Subcutaneous abdominal adipose tissue (tissue), 5 donors: Measurements from ENCODE around the gene POLRMT.
"Not testable (repeated sequence)": the region's sequence is repeated elsewhere in the genome, so short reads cannot be mapped to it uniquely, and the experiment has no call there.

Source experiments
- H3K27ac ChIP-seq: one replicate; pipeline ENCODE4 v1.7.0; 2013; ENCODE audit warnings: low read depth, mild to moderate bottlenecking, inconsistent platforms, low read length, moderate library complexity
- H3K27me3 ChIP-seq, 5 donors: one replicate each; pipeline ENCODE4 v1.7.0; 2013; ENCODE audit warnings: low read length in 5 of 5, inconsistent platforms in 1 of 5; ENCODE audit not compliant: control insufficient read depth in 5 of 5, insufficient read depth in 4 of 5
- H3K36me3 ChIP-seq, 5 donors: one replicate each; pipeline ENCODE4 v1.7.0; 2013; ENCODE audit warnings: low read length in 5 of 5; ENCODE audit not compliant: control insufficient read depth in 5 of 5, insufficient read depth in 5 of 5
- H3K4me1 ChIP-seq, 5 donors: one replicate each; pipeline ENCODE4 v1.7.0; 2013; ENCODE audit warnings: low read length in 5 of 5, mild to moderate bottlenecking in 3 of 5, moderate library complexity in 1 of 5; ENCODE audit not compliant: control insufficient read depth in 5 of 5, insufficient read depth in 5 of 5
- H3K4me3 ChIP-seq, 5 donors: one replicate each; pipeline ENCODE4 v1.7.0; 2013; ENCODE audit warnings: low read length in 5 of 5, low read depth in 1 of 5
- H3K9ac ChIP-seq, 5 donors: one replicate each; pipeline ENCODE4 v1.7.0; 2013; ENCODE audit warnings: low read length in 5 of 5, mild to moderate bottlenecking in 4 of 5, moderate library complexity in 3 of 5
- H3K9me3 ChIP-seq, 5 donors: one replicate each; pipeline ENCODE4 v1.7.0; 2013; ENCODE audit warnings: low read length in 5 of 5; ENCODE audit not compliant: control insufficient read depth in 5 of 5
- donor health status: healthy.
- donor health status: healthy.
- donor health status: healthy.
- donor health status: healthy.
- donor health status: healthy.

Gene POLRMT

GRCh38 chr19:677201-677600, 43.9 kb upstream of the POLRMT start:
- Histone ChIP-seq H3K36me3 (peaks cover 0 to 5% (median 0%) of the 10 kb centered on the region in 5 donors), H3K9ac (peak overlapping the region in 4 of 5 donors; percentile 79 to 94 (median 88)), H3K27ac (peak overlapping the region; percentile 88), H3K27me3 (peaks cover 0 to 3% (median 0%) of the 10 kb centered on the region in 5 donors), H3K4me3 (peak overlapping the region in 4 of 5 donors; percentile 73 to 79 (median 74)), H3K9me3 (no peaks in the 10 kb centered on the region), H3K4me1 (peaks cover 5 to 71% (median 62%) of the 10 kb centered on the region in 5 donors)

- peaks cover 0 to 3% (median 0%) of the 10 kb centered on the region in 5 donors for H3K27me3 ChIP-seq
- peaks cover 0 to 3% (median 0%) of the 10 kb centered on the region in 5 donors for H3K36me3 ChIP-seq
- H3K9ac ChIP-seq, result peak within 1 kb of the TSS in 4 of 5 donors; percentile 79 to 94 (median 88)
- H3K4me3 ChIP-seq, result peak within 1 kb of the TSS; percentile 73 to 88 (median 75)
- peak within 1 kb of the TSS; percentile 88 for H3K27ac ChIP-seq
- no peaks in the 10 kb centered on the region for H3K9me3 ChIP-seq
- peaks cover 5 to 70% (median 60%) of the 10 kb centered on the region in 5 donors for H3K4me1 ChIP-seq
Observed at GRCh38 chr19:676339-677105, 43.2 kb upstream of the POLRMT start, which contains the start of gene FSTL3. TSS of gene FSTL3 (plus strand) at chr19:676392. CDS start at chr19:676424, 32 bp downstream.

- Histone ChIP-seq H3K27me3 (peaks cover 0 to 3% (median 0%) of the 10 kb centered on the region in 5 donors), H3K9me3 (no peaks in the 10 kb centered on the region), H3K36me3 (no peaks in the 10 kb centered on the region), H3K27ac (peak overlapping the region; percentile 76), H3K4me1 (peaks cover 5 to 67% (median 58%) of the 10 kb centered on the region in 5 donors), H3K4me3 (peak overlapping the region; percentile 32 to 56 (median 53)), H3K9ac (peak overlapping the region in 3 of 5 donors; percentile 13 to 68 (median 38))
Observed at GRCh38 chr19:676007-676338, 42.6 kb upstream of the POLRMT start.

GRCh38 chr19:674282-675151, 41.2 kb upstream of the POLRMT start:
- H3K36me3 ChIP-seq, result no peaks in the 10 kb centered on the region
- peaks cover 0 to 3% (median 0%) of the 10 kb centered on the region in 5 donors for H3K27me3 ChIP-seq
- no peaks in the 10 kb centered on the region for H3K9me3 ChIP-seq
- no peak overlapping the region for H3K4me3 ChIP-seq
- H3K4me1 ChIP-seq, result peaks cover 5 to 69% (median 56%) of the 10 kb centered on the region in 5 donors
- H3K9ac ChIP-seq, result no peak overlapping the region
- peak overlapping the region; percentile 76 for H3K27ac ChIP-seq

GRCh38 chr19:670609-671075, 37.3 kb upstream of the POLRMT start:
- Histone ChIP-seq H3K36me3 (no peaks in the 10 kb centered on the region), H3K4me1 (peaks cover 0 to 49% (median 32%) of the 10 kb centered on the region in 5 donors), H3K27me3 (no peaks in the 10 kb centered on the region), H3K27ac (peak overlapping the region; percentile 23), H3K9me3 (no peaks in the 10 kb centered on the region), H3K4me3 (no peak overlapping the region), H3K9ac (no peak overlapping the region)

GRCh38 chr19:668675-669434, 35.5 kb upstream of the POLRMT start:
- H3K27ac ChIP-seq, H3K9ac ChIP-seq, H3K9me3 ChIP-seq, H3K27me3 ChIP-seq, H3K4me3 ChIP-seq, H3K36me3 ChIP-seq: not testable (repeated sequence)
- H3K4me1 ChIP-seq, result peaks cover 2 to 47% (median 29%) of the 10 kb centered on the region in 5 donors

- H3K9me3 ChIP-seq, H3K27ac ChIP-seq, H3K27me3 ChIP-seq, H3K4me3 ChIP-seq, H3K36me3 ChIP-seq: not testable (repeated sequence)
- Histone ChIP-seq H3K4me1 (peaks cover 2 to 45% (median 33%) of the 10 kb centered on the region in 5 donors), H3K9ac (peak overlapping the region in 1 of 5 donors; percentile 25)
Observed at GRCh38 chr19:666985-667573, 33.7 kb upstream of the POLRMT start.

- H3K9me3 ChIP-seq, result no peaks in the 10 kb centered on the region
- H3K9ac ChIP-seq, result peak overlapping the region in 2 of 5 donors; percentile 21 to 69
- H3K4me1 ChIP-seq, result peaks cover 7 to 55% (median 50%) of the 10 kb centered on the region in 5 donors
- H3K27me3 ChIP-seq, result no peaks in the 10 kb centered on the region
- no peak overlapping the region for H3K27ac ChIP-seq
- H3K36me3 ChIP-seq, result no peaks in the 10 kb centered on the region
- peak overlapping the region; percentile 39 to 59 (median 56) for H3K4me3 ChIP-seq
Observed at GRCh38 chr19:664913-665443, 31.6 kb upstream of the POLRMT start.

GRCh38 chr19:663682-664117, 30.4 kb upstream of the POLRMT start:
- peaks cover 7 to 67% (median 63%) of the 10 kb centered on the region in 5 donors for H3K4me1 ChIP-seq
- H3K27ac ChIP-seq, result peak overlapping the region; percentile 88
- no peaks in the 10 kb centered on the region for H3K27me3 ChIP-seq
- H3K9me3 ChIP-seq, result no peaks in the 10 kb centered on the region
- H3K9ac ChIP-seq, result peak overlapping the region; percentile 56 to 88 (median 78)
- peak overlapping the region; percentile 53 to 69 (median 61) for H3K4me3 ChIP-seq
- peaks cover 0 to under 1% (median 0%) of the 10 kb centered on the region in 5 donors for H3K36me3 ChIP-seq
